HepG2 (cell line): ENCODE measurements around the gene PPP2R2C. TPM values are rescaled to one million over a fixed set of nuclear protein-coding genes. Genes with fewer than 3 reads are reported as not detected.

ENCODE experiments used
- ATAC-seq: fragments of 200-7000 bp; cut with Tn5 transposase; 3 replicates; pipeline ENCODE4 v1.9.1; 2020; ENCODE audit warnings: mild to moderate bottlenecking, moderate library complexity
- BruUV-seq: library from RNA; stranded (reverse); fragments of 400-500 nt; replicated peaks from 2 replicates; lab custom pipeline; 2021; lab: Mats Ljungman, UMichigan
- CTCF ChIA-PET: fragments of 300-600 bp; formaldehyde crosslinking; extraction: SDS; loops from one replicate; lab custom pipeline; 2021; ENCODE audit warnings: low total read pairs, inconsistent platforms, low intra/inter-chr PET ratio; lab: Yijun Ruan, JAX
- POLR2A ChIA-PET: fragments of 350-600 bp; sonication (Branson Sonifier 250); formaldehyde crosslinking; loops from one replicate; lab custom pipeline; 2020; ENCODE audit warnings: antibody characterized with exemption, inconsistent platforms; lab: Yijun Ruan, JAX
- DNase-seq: peaks from one replicate; pipeline ENCODE4 v3.0.0-alpha.2; 2015; ENCODE audit warnings: low spot score
- FAIRE-seq: peaks from 3 replicates; lab custom pipeline; 2011; peaks lifted over from hg19 to GRCh38; lab: Jason Lieb, UNC
- H2AFZ ChIP-seq: one replicate; pipeline ENCODE4 v1.6.1; 2011; ENCODE audit warnings: low read length, inconsistent platforms
- H3K27ac ChIP-seq: fragments of 300-600 bp; 3 replicates; pipeline ENCODE4 v1.8.0; 2011; ENCODE audit warnings: mixed run types, mild to moderate bottlenecking, mixed read lengths, low read length, inconsistent platforms; ENCODE audit not compliant: insufficient read depth; ENCODE audit errors: extremely low read length
- H3K27me3 ChIP-seq, 2 experiments: fragments of 200-600 bp in 1 of 2; 2 replicates in 1 of 2; 3 replicates in 1 of 2; pipeline versions ENCODE4 v1.6.0 to v1.8.0; 2011; ENCODE audit warnings: low read length in 2 of 2, mild to moderate bottlenecking in 2 of 2, moderate library complexity in 2 of 2, inconsistent platforms in 1 of 2; ENCODE audit not compliant: insufficient read depth in 2 of 2, control insufficient read depth in 1 of 2
- H3K36me3 ChIP-seq, 2 experiments: fragments of 200-600 bp in 1 of 2; replicated peaks in 1 of 2; 2 replicates in 1 of 2; 3 replicates in 1 of 2; pipeline versions ENCODE4 v1.5.1 to v1.8.0; 2011; ENCODE audit warnings: low read length in 2 of 2, inconsistent platforms in 1 of 2; ENCODE audit not compliant: insufficient read depth in 2 of 2, control insufficient read depth in 1 of 2
- H3K4me1 ChIP-seq: 2 replicates; pipeline ENCODE4 v1.5.1; 2012; ENCODE audit warnings: low read length, inconsistent platforms; ENCODE audit not compliant: insufficient read depth
- H3K4me2 ChIP-seq: 2 replicates; pipeline ENCODE4 v1.6.0; 2011; ENCODE audit warnings: low read depth, low read length, inconsistent platforms
- H3K4me3 ChIP-seq, 3 experiments: fragments of 200-600 bp in 1 of 3; sonication (generic), shearing (Covaris generic) in 1 of 3; replicated peaks in 1 of 3; 2 replicates each; pipeline ENCODE4 v1.5.1; 2011 to 2016; ENCODE audit warnings: low read length in 3 of 3, inconsistent platforms in 2 of 3, low read depth in 2 of 3, mild to moderate bottlenecking in 2 of 3, control low read depth in 1 of 3, mixed read lengths in 1 of 3; ENCODE audit not compliant: insufficient read depth in 1 of 3
- H3K79me2 ChIP-seq: one replicate; pipeline ENCODE4 v1.6.1; 2011; ENCODE audit warnings: low read length, inconsistent platforms; ENCODE audit not compliant: insufficient read depth
- H3K9ac ChIP-seq: 2 replicates; pipeline ENCODE4 v1.6.0; 2011; ENCODE audit warnings: mild to moderate bottlenecking, low read depth, low read length, inconsistent platforms; ENCODE audit not compliant: insufficient read depth
- H3K9me3 ChIP-seq: 2 replicates; pipeline ENCODE4 v1.5.1; 2012; ENCODE audit warnings: mild to moderate bottlenecking, low read length
- H4K20me1 ChIP-seq: 2 replicates; pipeline ENCODE4 v1.6.0; 2011; ENCODE audit warnings: inconsistent platforms, mild to moderate bottlenecking, low read length, moderate library complexity; ENCODE audit not compliant: insufficient read depth
- ATF2 ChIP-seq: sonication (generic); formaldehyde crosslinking; IDR thresholded peaks from 2 replicates; pipeline ENCODE4 v1.4.0; 2020; ENCODE audit warnings: missing genetic modification reagents
- BCL6 ChIP-seq: IDR thresholded peaks from 2 replicates; pipeline ENCODE4 v1.6.1; 2016; ENCODE audit warnings: missing genetic modification reagents, missing compliant biosample characterization
- HDAC2 ChIP-seq: sonication (generic); formaldehyde crosslinking; IDR thresholded peaks from 2 replicates; pipeline ENCODE4 v1.4.0; 2020; ENCODE audit warnings: missing genetic modification reagents
- NKX3-1 ChIP-seq: sonication (generic); formaldehyde crosslinking; IDR thresholded peaks from 2 replicates; pipeline ENCODE4 v1.5.0; 2020; ENCODE audit warnings: missing genetic modification reagents
- SOX13 ChIP-seq, 3 experiments: fragments of 450-650 bp in 1 of 3; sonication (generic) in 1 of 3; formaldehyde crosslinking in 1 of 3; IDR thresholded peaks in 2 of 3; conservative IDR thresholded peaks in 1 of 3; 2 replicates each; pipeline versions ENCODE4 v1.5.0 to v1.6.1; 2016 to 2020; ENCODE audit warnings: antibody characterized with exemption in 1 of 3, mild to moderate bottlenecking in 1 of 3, missing compliant biosample characterization in 1 of 3, missing genetic modification reagents in 1 of 3, moderate library complexity in 1 of 3
- ZBTB1 ChIP-seq: sonication (generic); formaldehyde crosslinking; IDR thresholded peaks from 2 replicates; pipeline ENCODE4 v1.4.0; 2020; ENCODE audit warnings: missing genetic modification reagents, borderline replicate concordance
- ZNF124 ChIP-seq: sonication (generic); formaldehyde crosslinking; IDR thresholded peaks from 2 replicates; pipeline ENCODE4 v1.4.0; 2020; ENCODE audit warnings: missing genetic modification reagents
- ZNF746 ChIP-seq: sonication (generic); formaldehyde crosslinking; IDR thresholded peaks from 2 replicates; pipeline ENCODE4 v1.8.0; 2022; ENCODE audit warnings: mild to moderate bottlenecking, missing genetic modification reagents
- ZSCAN22 ChIP-seq: sonication (generic); formaldehyde crosslinking; IDR thresholded peaks from 2 replicates; pipeline ENCODE4 v1.4.0; 2020; ENCODE audit warnings: mild to moderate bottlenecking, missing genetic modification reagents
- WGBS: methylation state at CpG from one replicate; pipeline ENCODE4 v1.1.6; 2017; ENCODE audit warnings: low lambda C conversion rate; 5-methylcytosine and 5-hydroxymethylcytosine counted together
- in situ Hi-C: cut with HindIII; loops from 2 replicates; pipeline ENCODE4 v1.10.0; 2017; ENCODE audit warnings: low pct_unique_long_range_greater_than_20kb; ENCODE audit not compliant: extremely low pct_ligation_motif_present
- intact Hi-C: fragments of 100-400 bp; cut with micrococcal nuclease; formaldehyde crosslinking; loops from one replicate; pipeline ENCODE4 v1.10.0; 2022; ENCODE audit not compliant: unreplicated experiment
- polyA plus RNA-seq, 8 experiments: library from polyadenylated mRNA; depleted of rRNA in 3 of 8; stranded (reverse) in 7 of 8; unstranded in 1 of 8; fragments of >200 nt; fragmentation: Illumina TruSeq in 4 of 8; extraction: Trizol in 4 of 8; gene quantifications; 2 replicates each; pipeline versions ENCODE4 v1.2.1 to v1.2.3, GENCODE V29; 2011 to 2016; ENCODE audit warnings: low read depth in 4 of 8, missing spikeins in 1 of 8, mixed read lengths in 1 of 8; ENCODE audit not compliant: insufficient read depth in 1 of 8
- total RNA-seq, 5 experiments: library from RNA; depleted of rRNA; stranded (reverse); fragments of >200 nt; fragmentation: Illumina TruSeq; extraction: Trizol; gene quantifications; 2 replicates each; pipeline ENCODE4 v1.2.3, GENCODE V29; 2016; ENCODE audit warnings: low read depth in 1 of 5
- TF ChIP-seq, protein P1 (sequence below): sonication (generic); formaldehyde crosslinking; IDR thresholded peaks from 2 replicates; pipeline ENCODE4 v1.5.0; 2020; ENCODE audit warnings: missing genetic modification reagents
- TF ChIP-seq, protein P2 (sequence below): sonication (generic); formaldehyde crosslinking; IDR thresholded peaks from 2 replicates; pipeline ENCODE4 v1.4.0; 2020; ENCODE audit warnings: missing genetic modification reagents, mild to moderate bottlenecking, borderline replicate concordance

Gene PPP2R2C
- total and polyA plus RNA-seq, 2 of the 13 experiments (the other 11 are each of a cell fraction or from before 2014, with no cell fraction given), result 0.60 to 8.6 TPM

- TF ChIP-seq ZNF124 (CRISPR knock-in tag) (no peak), ZSCAN22 (CRISPR knock-in tag) (no peak), ZBTB1 (CRISPR knock-in tag) (no peak), ZNF746 (no peak), SOX13 (IDR thresholded peaks at IDR 0.05) (no peak), SOX13 (CRISPR knock-in tag; conservative IDR thresholded peaks at IDR 0.05 in 1 of 2, IDR thresholded peaks at IDR 0.05 in 1 of 2) (no peak), ATF2 (CRISPR knock-in tag) (no peak), HDAC2 (no peak), BCL6 (CRISPR knock-in tag) (no peak), NKX3-1 (CRISPR knock-in tag) (no peak)
- TF ChIP-seq, protein P1, sequence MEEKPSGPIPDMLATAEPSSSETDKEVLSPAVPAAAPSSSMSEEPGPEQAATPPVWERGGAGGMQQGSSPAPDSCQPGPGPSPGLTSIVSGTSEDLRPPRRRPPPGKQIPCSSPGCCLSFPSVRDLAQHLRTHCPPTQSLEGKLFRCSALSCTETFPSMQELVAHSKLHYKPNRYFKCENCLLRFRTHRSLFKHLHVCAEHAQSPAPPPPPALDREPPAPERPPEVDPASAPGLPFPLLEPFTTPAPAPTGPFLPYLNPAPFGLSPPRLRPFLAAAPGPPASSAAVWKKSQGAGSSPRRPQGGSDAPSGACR, result no peak
- TF ChIP-seq, protein P2, sequence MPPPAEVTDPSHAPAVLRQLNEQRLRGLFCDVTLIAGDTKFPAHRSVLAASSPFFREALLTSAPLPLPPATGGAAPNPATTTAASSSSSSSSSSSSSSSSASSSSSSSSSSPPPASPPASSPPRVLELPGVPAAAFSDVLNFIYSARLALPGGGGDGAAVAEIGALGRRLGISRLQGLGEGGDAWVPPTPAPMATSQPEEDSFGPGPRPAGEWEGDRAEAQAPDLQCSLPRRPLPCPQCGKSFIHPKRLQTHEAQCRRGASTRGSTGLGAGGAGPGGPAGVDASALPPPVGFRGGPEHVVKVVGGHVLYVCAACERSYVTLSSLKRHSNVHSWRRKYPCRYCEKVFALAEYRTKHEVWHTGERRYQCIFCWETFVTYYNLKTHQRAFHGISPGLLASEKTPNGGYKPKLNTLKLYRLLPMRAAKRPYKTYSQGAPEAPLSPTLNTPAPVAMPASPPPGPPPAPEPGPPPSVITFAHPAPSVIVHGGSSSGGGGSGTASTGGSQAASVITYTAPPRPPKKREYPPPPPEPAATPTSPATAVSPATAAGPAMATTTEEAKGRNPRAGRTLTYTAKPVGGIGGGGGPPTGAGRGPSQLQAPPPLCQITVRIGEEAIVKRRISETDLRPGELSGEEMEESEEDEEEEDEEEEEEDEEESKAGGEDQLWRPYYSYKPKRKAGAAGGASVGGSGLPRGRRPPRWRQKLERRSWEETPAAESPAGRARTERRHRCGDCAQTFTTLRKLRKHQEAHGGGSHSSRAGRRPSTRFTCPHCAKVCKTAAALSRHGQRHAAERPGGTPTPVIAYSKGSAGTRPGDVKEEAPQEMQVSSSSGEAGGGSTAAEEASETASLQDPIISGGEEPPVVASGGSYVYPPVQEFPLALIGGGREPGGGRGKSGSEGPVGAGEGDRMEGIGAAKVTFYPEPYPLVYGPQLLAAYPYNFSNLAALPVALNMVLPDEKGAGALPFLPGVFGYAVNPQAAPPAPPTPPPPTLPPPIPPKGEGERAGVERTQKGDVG (CRISPR knock-in tag), result no peak
- Histone ChIP-seq H2AFZ (no peak overlapping the region), H3K4me2 (no peak overlapping the region), H4K20me1 (no peaks in the 10 kb centered on the region), H3K79me2 (no peaks in the 10 kb centered on the region), H3K4me3 (no peak overlapping the region), H3K4me1 (no peaks in the 10 kb centered on the region), H3K36me3 (no peaks in the 10 kb centered on the region), H3K27me3 (peaks cover 4 to 76% of the 10 kb centered on the region in 2 experiments; a peak in 4 of 5 replicates), H3K9me3 (no peaks in the 10 kb centered on the region), H3K27ac (no peak overlapping the region), H3K9ac (no peak overlapping the region)
- in situ Hi-C loops (no loop called here), intact Hi-C loops (no loop called here)
- no peak for ATAC-seq
- 46% methylated on average over 2 of the region's 2 CpGs for WGBS
- no peak for DNase-seq
- no peak for FAIRE-seq
- no TSS peak for BruUV-seq
- ChIA-PET POLR2A (no interaction called here), CTCF (no interaction called here)
Observed at GRCh38 chr4:6385288-6385687, 87.1 kb downstream of the PPP2R2C start.
